ENCODE data around the gene BAZ2A.
A peak's percentile ranks its signal among the peaks of the same experiment; 100 is the strongest.

The BAZ2A gene

GRCh38 chr12:56634837-56635791 lies 5.0 kb upstream of the BAZ2A start:
- peak; percentile 81 for DNase-seq

DNA sequence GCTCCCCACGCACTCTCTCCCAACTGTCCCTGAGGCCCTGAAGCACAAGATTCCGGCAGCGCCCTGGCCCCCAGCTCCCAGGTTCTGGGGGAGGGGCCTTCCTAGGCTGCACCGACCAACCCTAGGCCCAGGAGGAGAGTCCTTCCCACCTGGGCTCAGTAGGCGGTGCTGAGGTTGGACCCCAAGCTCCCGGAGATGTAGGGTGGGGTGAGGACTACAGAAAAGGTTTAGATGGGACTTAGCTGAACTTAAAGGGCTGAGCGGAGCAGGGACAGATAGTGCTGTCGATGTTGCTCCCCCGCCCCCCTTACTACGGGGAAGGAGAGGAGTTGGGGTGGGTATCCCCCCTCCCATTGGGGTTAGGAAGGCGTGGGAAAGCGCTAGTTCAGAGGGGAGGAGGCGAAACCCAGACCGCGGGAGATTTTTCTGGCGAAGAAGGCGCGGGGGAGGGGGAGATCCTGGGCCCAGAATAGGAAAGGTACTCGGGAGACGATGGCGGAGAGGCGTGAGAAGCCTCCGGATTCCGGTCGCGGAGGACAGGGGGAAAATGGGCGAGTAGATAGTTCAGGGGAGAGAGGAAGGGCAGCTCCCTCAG lies 4.2 kb upstream of the BAZ2A start:
- DNase-seq, result no peak

DNA sequence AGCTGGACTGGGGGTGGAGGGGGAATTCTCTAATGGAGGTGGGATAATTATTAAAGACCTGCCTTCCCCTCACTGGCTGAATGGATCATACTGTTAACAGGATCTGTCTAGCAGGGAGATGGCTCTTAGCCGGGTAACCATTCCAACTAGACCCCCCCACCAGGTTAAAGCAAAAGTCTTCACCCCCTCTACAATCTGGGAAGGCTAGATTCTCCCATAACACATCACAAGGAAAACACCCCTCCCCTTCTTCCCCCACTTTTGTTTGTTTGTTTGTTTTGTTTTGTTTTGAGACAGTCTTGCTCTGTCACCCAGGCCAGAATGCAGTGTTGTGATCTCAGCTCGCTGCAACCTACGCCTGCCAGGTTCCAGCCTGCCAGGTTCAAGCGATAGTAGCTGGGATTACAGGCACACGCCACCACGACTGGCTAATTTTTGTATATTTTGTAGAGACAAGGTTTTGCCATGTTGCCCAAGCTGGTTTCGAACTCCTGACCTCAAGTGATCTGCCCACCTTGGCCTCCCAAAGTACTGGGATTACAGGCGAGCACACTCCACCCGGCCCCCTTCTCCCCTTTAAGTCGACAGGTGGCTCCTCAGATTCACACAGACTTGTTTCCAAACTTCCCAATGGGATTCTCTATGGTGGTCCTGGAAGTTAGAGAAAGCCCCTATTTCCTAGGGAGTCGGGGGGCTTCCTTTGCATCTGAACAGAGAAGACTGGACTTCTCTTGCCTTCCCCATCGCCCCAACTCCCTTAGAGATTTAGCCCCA lies 3.5 kb upstream of the BAZ2A start:
- no peak for DNase-seq

DNA sequence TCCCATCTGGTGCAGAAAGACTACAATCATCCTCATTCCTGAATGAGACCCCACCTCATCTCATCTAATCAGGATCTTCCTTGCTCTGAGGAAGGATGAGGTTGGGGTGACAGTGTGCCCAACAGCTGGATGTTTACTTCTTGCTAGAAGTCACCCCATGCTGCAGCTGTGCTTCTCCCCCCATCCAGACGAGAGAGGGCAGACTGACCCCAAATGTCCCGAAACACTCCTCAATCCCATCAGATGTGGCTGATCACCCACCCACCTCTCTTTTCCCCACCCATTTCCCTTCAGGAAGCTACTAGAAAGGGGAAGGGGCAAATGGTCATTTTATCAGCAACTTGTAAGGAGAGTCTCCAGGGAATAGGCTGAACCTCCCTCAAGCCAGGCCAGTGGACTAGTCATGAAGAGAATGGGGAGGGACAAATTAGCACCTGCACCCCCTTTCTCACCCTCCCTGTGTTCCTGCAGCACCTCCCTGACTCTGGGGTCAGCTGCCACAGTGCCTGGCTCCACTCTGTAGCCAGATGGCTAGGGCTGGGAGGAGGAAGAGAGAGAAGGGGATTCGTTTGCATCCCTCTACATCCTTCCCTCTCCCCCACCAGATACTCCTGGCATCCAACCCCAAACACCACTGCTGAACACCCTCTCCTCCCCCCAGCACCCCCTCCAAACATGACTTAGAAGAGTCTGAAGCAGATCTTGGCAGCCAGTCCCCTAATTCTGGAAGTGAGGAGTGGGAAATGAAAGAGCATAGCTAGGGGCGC lies 2.8 kb upstream of the BAZ2A start:
- no peak for DNase-seq

DNA sequence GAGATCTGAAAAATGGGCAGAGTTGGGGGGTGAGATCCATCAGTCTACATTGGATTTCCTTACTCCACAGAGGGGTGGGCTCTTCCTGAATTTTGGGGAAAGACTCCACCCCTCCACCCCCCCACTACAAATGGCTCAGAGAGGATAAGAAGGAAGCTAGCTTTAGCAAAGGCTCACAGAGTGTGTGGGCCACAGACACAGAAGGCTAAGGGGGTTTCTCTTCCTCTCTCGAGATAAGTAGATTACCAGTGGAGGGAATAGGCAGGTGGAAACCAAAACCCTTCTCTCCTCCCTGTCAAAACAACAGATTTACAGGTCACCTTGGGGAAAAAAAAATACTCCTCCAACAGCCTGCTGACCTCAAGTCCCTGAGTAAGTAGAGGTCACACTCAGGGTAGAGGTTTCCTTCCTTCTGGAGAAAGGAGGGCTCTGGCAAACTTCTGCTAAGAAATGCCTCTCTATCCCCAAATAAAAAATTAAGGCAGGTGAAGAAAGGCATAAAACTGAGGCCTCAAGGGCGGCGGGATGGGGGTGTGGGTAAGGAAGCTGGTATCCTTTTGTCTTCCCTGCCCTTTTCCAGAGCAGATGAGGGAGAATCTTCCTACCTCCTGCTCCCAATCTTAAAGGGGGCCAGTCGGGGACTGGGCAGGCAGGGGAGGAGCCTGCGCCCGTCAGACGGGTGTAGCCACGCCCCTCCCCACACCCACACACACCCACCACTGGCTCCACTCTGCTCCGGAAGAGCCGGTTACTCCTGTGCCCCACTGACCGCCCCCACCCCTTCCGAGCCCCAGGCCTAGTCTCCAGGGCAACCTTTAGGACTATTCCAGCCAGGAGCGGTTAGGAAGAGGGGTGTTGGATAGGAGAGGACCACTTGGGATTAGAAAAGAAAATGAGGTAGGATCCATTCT lies 1.9 kb upstream of the BAZ2A start:
- peak; percentile 72 for DNase-seq

DNA sequence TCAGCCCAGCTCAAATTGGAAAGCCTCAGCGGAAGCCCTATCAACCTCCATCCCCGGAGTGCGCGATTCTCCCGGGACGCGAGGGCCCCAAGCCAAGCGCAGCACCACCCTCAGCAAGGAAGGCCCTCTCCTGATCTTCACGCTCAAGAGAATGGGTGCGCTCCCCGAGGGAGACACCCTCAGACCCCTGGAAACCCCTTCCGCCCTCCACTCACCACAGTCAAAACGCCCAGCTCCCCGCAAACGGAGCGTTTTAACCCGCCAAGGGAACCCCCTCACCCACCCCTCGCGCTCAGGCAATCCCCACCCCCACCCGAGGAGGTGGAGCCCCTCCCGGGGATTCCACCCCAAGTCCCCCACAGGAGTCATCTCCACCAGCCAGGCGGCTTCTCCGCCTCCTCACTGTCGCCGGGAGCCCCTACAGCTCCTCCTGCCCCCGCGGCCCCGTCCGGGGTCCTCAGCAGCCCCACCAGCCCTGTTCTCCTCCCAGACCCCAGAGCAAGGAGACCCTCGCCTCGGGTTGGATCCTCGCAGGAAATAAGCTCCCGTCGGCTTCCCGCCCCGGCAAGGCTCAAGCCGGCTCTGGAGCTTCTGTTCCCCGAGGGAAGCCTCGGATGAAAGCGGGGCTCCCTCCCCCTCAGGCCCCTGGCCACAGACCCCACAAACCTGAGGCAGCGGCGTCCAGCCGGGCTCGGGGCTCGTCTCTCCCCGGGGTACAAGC lies 507 bp downstream of the BAZ2A start:
- peak; percentile 26 for DNase-seq

GRCh38 chr12:56628671-56629458 lies 1.3 kb downstream of the BAZ2A start:
- DNase-seq, result peak; percentile 72

DNA sequence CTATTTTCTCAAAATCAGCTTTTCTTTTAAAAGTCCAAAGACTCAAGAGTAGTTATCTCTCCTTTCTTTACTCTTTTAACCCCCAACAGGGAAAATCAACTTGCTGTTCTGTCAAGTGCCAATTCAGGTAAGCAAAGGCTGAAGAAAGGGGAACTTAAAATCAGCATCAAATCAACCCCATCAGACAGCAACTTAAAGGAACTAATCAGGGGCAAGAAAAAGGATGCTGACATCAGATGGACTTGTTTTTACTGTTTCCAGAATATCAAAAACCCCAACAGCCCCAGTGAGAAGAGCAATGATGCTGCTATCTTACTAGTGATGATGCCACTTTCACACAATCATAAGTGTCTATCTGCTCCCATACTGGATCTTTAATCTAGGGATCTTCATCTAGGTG lies 3.4 kb downstream of the BAZ2A start:
- DNase-seq, result no peak

GRCh38 chr12:56622535-56622934 lies 7.6 kb downstream of the BAZ2A start:
- no peak for DNase-seq

GRCh38 chr12:56616925-56617324 lies 13.2 kb downstream of the BAZ2A start:
- no peak for DNase-seq

DNA sequence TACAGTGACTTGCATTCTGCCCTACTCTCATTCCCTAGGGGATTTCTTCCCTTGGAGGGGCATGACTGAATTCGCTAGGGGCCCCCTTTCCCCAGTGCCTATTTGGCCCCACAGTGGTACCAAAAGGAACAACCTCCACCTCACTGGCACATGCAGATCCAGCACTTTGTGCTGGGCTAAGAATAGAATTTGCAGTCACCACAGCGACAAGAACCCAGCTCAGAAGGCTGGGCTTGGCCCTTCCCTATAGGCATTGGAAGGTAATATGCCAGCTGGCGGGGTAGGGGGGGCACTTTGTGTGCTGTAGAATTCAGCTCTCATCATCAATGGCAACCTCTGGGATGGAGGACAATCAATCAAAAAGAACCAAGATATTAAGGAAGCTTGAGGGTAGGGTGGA lies 13.9 kb downstream of the BAZ2A start:
- no peak for DNase-seq

DNA sequence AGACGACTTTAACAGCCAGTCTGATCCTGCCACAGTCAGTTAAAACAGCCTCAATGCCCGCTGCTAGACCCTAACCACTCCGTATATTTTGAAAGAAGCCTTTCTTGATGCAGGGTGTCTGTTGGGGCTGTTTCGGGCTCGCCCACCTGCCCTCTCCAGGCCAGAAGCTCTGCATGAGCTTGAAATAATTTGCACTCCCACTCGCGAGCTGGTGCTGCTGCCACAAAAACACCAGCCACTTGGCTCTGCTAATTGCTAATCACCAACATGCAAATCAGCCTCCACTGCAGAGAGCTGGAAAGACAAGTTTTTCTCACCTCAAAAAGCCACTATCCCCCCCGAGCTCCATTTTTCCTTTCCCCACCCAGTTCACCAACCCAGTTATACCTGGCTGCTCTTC lies 15.5 kb downstream of the BAZ2A start:
- no peak for DNase-seq

- no peak for DNase-seq
Observed at GRCh38 chr12:56604355-56604754, 25.8 kb downstream of the BAZ2A start.

GRCh38 chr12:56602239-56602638 lies 27.9 kb downstream of the BAZ2A start:
- DNase-seq, result no peak

GRCh38 chr12:56601503-56601902 lies 28.6 kb downstream of the BAZ2A start:
- DNase-seq, result peak; percentile 14

DNA sequence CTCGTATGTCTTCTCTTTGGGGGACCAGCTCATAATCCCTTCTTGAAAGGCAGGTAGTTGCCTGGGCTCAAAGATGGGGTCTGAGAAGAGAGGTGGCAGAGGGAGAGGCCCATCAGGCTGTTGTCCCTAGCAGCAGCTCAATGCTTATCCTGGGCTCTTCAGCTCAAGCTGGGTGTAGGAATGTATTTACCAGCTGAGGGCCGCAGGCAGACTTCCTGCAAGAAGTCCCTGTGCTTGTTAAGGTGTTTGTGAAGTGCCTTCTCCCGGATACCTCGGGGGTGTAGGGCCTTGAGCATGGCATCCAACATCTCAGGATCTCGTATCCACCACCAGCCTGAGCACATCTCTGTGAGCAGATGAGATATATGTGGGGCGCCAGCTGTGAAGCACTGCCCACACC lies 29.4 kb downstream of the BAZ2A start:
- no peak for DNase-seq

GRCh38 chr12:56599797-56600196 lies 30.3 kb downstream of the BAZ2A start:
- no peak for DNase-seq

DNA sequence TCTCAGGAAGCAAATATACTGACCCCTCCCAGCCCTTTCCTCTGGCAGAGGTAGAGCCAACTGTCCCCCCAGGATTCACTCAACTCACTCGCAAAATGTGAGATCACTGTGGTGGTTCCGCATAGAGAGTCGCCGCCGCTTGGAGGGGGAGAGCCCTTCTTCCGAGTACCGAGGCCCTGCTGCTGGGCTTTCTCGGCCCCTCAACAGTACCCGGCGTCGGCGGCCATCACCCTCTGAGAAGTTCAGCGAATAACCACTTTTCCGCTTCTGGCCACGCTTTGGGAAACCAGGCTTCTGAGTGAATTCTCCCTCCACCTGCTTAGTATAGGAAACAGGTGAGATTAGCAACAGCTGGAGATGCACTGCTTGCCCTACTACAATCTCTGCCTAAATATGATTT lies 31.1 kb downstream of the BAZ2A start:
- no peak for DNase-seq

GRCh38 chr12:56596815-56597214 lies 33.3 kb downstream of the BAZ2A start:
- DNase-seq, result no peak

Data from activated CD4-positive, alpha-beta T cell treated with anti-CD3 and anti-CD28 coated beads, Interleukin-10, Interleukin-2, amounts not matched to agents 100 ng/mL and 50 ng/mL, durations not matched to agents 16 hours and 8 hours (primary cell).